Activated T-cell treated with anti-CD3 and anti-CD28 coated beads, Interleukin-2, amount 50 U/mL, for 72 hours (primary cell): Measurements from ENCODE around the gene P2RX4. TPM values are rescaled to one million over a fixed set of nuclear protein-coding genes. Genes with fewer than 3 reads are reported as not detected.

Experiments
- ATAC-seq, 2 donors: fragments of 150-1000 bp; cut with Tn5 transposase; replicated peaks in 1 of 2; 2 replicates each; pipeline ENCODE4 v1.10.0; 2021; ENCODE audit warnings: moderate library complexity in 2 of 2, mild to moderate bottlenecking in 1 of 2
- DNase-seq, 2 donors: peaks; one replicate each; pipeline ENCODE4 v3.0.0; 2021 to 2022; ENCODE audit warnings: mixed read lengths in 1 of 2
- H3K27ac Mint-ChIP-seq: one replicate; pipeline ENCODE4 v1.8.0; 2022; ENCODE audit warnings: mild to moderate bottlenecking, moderate library complexity, mixed read lengths
- H3K27me3 Mint-ChIP-seq: one replicate; pipeline ENCODE4 v1.8.0; 2022; ENCODE audit warnings: low read depth, mixed read lengths
- H3K36me3 Mint-ChIP-seq, 2 donors: one replicate each; pipeline ENCODE4 v1.8.0; 2022; ENCODE audit warnings: mixed read lengths in 2 of 2, mild to moderate bottlenecking in 1 of 2; ENCODE audit not compliant: insufficient read depth in 2 of 2
- H3K4me1 Mint-ChIP-seq: one replicate; pipeline ENCODE4 v1.8.0; 2022; ENCODE audit warnings: low read depth, mixed read lengths
- H3K4me3 Mint-ChIP-seq, 2 donors: one replicate each; pipeline ENCODE4 v1.8.0; 2022; ENCODE audit warnings: mild to moderate bottlenecking in 2 of 2, mixed read lengths in 2 of 2, moderate library complexity in 2 of 2
- H3K9me3 Mint-ChIP-seq, 2 donors: one replicate each; pipeline ENCODE4 v1.8.0; 2022; ENCODE audit warnings: mixed read lengths in 2 of 2
- total RNA-seq, 2 donors: library from RNA; stranded (reverse); gene quantifications; one replicate each; pipeline ENCODE4 v1.2.3, GENCODE V29; 2022

Gene P2RX4
- total RNA-seq, 2 donors from 2014 or later, result 29.7 to 35.1 TPM

DNA sequence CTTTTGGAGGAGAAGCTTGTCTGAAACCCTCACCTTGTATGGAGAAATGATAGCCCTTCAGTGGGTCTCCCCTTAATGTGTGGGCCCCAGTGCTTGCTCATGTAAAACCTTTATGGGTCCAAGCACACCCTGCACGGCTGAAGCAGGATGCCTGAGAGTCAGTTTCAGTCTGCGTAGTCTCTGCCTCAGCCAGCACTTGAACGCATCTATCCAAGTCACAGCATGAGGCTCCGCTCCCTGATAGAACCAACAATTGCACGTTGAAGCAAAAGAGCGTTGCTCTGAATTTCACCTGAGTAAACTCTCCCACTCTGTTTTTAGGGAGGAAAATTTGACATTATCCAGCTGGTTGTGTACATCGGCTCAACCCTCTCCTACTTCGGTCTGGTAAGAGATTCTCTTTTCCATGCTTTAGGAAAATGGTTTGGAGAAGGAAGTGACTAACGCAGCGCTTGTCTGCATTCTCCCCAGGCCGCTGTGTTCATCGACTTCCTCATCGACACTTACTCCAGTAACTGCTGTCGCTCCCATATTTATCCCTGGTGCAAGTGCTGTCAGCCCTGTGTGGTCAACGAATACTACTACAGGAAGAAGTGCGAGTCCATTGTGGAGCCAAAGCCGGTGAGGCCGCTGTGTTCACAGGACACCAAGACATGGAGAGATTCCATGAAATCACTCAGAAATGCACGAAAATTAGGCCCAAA, 33.0 kb upstream of the P2RX4 start:
- peaks cover 0 to under 1% of the 10 kb centered on the region in 2 donors for H3K9me3 Mint-ChIP-seq
- no peak overlapping the region for H3K4me3 Mint-ChIP-seq
- no peak overlapping the region for H3K27ac Mint-ChIP-seq
- peaks cover under 1% of the 10 kb centered on the region for H3K4me1 Mint-ChIP-seq
- no peaks in the 10 kb centered on the region for H3K27me3 Mint-ChIP-seq
- ATAC-seq (no peak), DNase-seq (no peak)
- peaks cover 2 to 9% of the 10 kb centered on the region in 2 donors for H3K36me3 Mint-ChIP-seq

DNA sequence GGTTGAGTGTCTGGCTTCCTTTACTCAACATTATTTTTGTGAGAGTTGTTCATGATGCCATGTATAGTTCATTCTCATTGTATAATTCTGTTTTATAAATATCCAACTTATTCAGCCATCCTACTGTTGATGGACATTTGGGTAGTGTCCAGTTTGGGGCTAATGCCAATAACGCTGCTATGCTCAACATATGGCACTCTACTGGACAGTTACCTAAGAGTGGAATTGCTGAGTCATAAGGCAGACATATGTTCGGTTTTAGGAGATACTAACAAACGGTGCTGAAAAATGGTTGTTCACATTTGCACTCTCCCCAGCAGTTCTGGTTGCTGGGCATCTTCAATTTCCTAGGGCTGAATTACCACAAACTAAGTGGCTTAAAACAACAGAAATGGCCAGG, 28.7 kb upstream of the P2RX4 start:
- DNase-seq (no peak), ATAC-seq (no peak)
- Mint-ChIP-seq H3K4me1 (peaks cover 5% of the 10 kb centered on the region), H3K27me3 (no peaks in the 10 kb centered on the region), H3K27ac (no peak overlapping the region), H3K9me3 (peaks cover 0 to 2% of the 10 kb centered on the region in 2 donors), H3K4me3 (no peak overlapping the region), H3K36me3 (peaks cover 0 to 11% of the 10 kb centered on the region in 2 donors)

DNA sequence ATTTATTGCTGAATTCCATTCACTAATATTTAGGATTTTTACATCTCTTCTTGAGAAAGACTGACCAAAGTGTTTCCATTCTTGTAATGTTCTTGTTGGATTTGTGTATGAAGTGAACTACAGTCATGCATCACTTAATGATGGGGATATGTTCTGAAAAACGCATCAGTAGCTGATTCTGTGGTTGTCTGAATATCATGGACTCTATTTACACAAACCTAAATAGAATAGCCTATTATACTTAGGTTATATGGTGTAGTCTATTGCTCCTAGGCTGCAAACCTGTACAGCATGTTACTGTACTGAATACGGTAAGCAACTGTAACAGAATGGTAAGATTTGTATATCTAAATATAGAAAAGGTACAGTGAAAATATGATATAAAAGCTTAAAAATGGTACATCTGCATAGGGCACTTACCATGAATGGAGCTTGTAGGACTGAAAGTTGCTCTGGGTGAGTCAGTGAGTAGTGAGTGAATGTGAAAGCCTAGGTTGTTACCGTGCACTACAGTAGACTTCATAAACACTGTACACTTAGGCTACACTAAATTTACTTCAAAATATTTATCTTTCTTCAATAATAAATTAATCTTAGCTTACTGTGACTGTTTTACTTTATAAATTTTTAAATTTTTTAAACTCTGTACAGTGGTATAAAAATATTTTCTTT, 27.6 kb upstream of the P2RX4 start:
- Mint-ChIP-seq H3K36me3 (peaks cover 0 to 11% of the 10 kb centered on the region in 2 donors), H3K4me1 (peaks cover 5% of the 10 kb centered on the region), H3K27ac (no peak overlapping the region), H3K27me3 (no peaks in the 10 kb centered on the region), H3K9me3 (peaks cover 0 to 2% of the 10 kb centered on the region in 2 donors), H3K4me3 (no peak overlapping the region)
- peak; percentile 19 to 23 for DNase-seq
- peak; percentile 99 for ATAC-seq

DNA sequence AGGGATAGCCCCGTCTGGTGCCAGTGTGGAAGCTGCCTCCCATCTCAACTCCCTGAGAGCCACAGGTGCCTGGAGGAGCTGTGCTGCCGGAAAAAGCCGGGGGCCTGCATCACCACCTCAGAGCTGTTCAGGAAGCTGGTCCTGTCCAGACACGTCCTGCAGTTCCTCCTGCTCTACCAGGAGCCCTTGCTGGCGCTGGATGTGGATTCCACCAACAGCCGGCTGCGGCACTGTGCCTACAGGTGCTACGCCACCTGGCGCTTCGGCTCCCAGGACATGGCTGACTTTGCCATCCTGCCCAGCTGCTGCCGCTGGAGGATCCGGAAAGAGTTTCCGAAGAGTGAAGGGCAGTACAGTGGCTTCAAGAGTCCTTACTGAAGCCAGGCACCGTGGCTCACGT, 25.5 kb upstream of the P2RX4 start:
- H3K36me3 Mint-ChIP-seq, result peaks cover 0 to 11% of the 10 kb centered on the region in 2 donors
- peaks cover 0 to 2% of the 10 kb centered on the region in 2 donors for H3K9me3 Mint-ChIP-seq
- no peak overlapping the region for H3K27ac Mint-ChIP-seq
- H3K4me1 Mint-ChIP-seq, result peaks cover 5% of the 10 kb centered on the region
- no peaks in the 10 kb centered on the region for H3K27me3 Mint-ChIP-seq
- H3K4me3 Mint-ChIP-seq, result no peak overlapping the region
- DNase-seq, result no peak
- ATAC-seq, result no peak

DNA sequence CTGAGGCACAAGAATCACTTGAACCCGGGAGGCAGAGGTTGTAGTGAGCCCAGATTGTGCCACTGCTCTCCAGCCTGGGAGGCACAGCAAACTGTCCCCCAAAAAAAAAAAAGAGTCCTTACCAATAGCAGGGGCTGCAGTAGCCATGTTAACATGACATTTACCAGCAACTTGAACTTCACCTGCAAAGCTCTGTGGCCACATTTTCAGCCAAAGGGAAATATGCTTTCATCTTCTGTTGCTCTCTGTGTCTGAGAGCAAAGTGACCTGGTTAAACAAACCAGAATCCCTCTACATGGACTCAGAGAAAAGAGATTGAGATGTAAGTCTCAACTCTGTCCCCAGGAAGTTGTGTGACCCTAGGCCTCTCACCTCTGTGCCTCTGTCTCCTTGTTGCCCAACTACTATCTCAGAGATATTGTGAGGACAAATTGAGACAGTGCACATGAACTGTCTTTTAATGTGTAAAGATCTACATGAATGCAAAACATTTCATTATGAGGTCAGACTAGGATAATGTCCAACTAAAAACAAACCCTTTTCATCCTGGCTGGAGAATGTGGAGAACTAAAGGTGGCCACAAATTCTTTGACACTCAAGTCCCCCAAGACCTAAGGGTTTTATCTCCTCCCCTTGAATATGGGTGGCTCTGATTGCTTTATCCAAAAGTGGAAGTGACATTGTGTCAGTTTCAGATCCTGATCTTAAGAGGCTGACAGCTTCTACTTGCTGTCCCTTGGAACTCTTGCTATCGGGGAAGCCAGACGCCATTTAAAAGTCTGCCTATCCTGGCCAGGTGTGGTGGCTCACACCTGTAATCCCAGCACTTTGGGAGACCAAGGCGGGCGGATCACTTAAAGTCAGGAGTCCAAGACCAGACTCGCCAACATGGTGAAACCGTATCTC, 24.7 kb upstream of the P2RX4 start:
- no peak overlapping the region for H3K27ac Mint-ChIP-seq
- DNase-seq (no peak), ATAC-seq (no peak)
- H3K36me3 Mint-ChIP-seq, result peaks cover 0 to 11% of the 10 kb centered on the region in 2 donors
- H3K4me3 Mint-ChIP-seq, result no peak overlapping the region
- H3K4me1 Mint-ChIP-seq, result peaks cover 5% of the 10 kb centered on the region
- no peaks in the 10 kb centered on the region for H3K27me3 Mint-ChIP-seq
- H3K9me3 Mint-ChIP-seq, result peaks cover 0 to 2% of the 10 kb centered on the region in 2 donors

DNA sequence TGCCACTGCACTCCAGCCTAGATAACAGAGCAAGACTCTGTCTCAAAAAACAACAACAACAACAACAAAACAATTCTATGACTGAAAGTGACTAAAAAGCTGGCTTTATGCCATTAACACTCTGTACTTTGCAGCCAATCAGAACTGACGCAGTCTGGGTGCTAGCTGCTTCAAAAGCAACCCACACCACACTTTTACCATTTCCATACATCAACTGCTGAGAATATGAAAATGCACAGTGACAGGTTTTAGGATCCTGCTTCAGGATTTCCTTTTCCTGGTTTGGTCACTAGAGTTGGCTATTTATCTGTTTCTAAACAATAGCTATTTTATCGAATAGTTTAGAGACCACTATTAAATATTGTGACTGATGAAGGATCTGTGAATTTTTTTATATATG, 23.1 kb upstream of the P2RX4 start:
- ATAC-seq, result no peak
- Mint-ChIP-seq H3K27ac (no peak overlapping the region), H3K9me3 (peaks cover 0 to 2% of the 10 kb centered on the region in 2 donors), H3K4me3 (no peak overlapping the region), H3K4me1 (peaks cover 5% of the 10 kb centered on the region), H3K27me3 (no peaks in the 10 kb centered on the region), H3K36me3 (peaks cover 0 to 4% of the 10 kb centered on the region in 2 donors)
- no peak for DNase-seq

DNA sequence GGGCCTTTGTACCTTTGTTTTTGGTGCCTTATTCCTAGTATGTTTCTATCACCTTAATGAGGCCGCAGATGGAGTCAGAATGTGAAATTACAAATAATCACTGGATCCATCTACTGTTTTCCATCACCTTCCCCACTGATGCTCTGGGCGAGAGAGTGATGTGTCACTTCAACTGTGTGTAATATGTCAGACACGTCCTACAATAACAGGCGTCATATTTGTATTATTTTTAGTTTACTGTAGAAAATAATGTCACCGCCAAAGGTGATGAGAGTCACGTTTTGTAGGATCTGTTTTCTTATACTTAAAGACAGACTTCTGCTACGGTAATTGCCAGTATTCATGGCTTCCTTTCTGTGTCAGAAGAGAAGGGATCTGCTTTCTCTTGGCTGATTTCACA, 22.4 kb upstream of the P2RX4 start:
- no peaks in the 10 kb centered on the region for H3K27me3 Mint-ChIP-seq
- no peaks in the 10 kb centered on the region for H3K9me3 Mint-ChIP-seq
- DNase-seq, result no peak
- no peak overlapping the region for H3K27ac Mint-ChIP-seq
- no peak overlapping the region for H3K4me3 Mint-ChIP-seq
- H3K36me3 Mint-ChIP-seq, result no peaks in the 10 kb centered on the region
- no peaks in the 10 kb centered on the region for H3K4me1 Mint-ChIP-seq
- ATAC-seq, result no peak

DNA sequence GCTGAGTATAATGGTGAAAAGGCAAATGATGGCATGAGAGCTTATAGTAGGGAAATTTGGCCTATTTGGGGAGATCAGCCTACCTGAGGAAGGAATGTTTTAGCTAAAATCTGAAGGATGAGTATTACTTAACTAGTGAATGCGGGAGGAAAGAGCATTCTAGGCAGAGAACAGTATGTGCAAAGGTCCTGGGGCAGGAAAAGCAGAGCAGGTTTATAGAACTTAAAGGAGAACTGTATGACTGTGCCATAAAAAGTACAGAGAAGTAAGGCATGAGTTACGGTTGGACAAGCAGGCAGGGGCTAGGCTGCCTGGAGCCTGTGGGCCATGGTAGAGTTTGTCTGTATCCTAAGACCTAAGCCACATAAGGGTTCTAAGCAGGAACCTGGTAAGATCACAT, 21.7 kb upstream of the P2RX4 start:
- H3K4me3 Mint-ChIP-seq, result no peak overlapping the region
- H3K4me1 Mint-ChIP-seq, result no peaks in the 10 kb centered on the region
- H3K36me3 Mint-ChIP-seq, result no peaks in the 10 kb centered on the region
- H3K27ac Mint-ChIP-seq, result peak overlapping the region; percentile 9
- H3K27me3 Mint-ChIP-seq, result no peaks in the 10 kb centered on the region
- ATAC-seq (no peak), DNase-seq (no peak)
- H3K9me3 Mint-ChIP-seq, result no peaks in the 10 kb centered on the region

DNA sequence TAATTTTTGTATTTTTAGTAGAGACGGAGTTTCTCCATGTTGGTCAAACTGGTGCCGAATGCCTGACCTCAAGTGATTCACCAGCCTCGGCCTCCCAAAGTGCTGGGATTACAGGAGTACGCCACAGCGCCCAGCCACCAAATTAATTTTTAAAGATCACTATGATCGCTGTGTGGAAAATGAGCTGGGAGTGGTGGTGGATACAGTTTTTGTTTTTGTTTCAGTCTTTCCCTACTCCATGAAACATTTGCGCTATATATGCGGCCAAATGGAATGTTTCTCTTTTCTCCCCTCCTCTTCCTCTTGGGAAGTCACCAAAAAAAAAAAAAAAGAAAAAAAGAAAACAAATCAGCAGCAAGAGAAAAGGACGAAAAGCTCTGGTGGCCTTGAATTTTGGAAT, 20.8 kb upstream of the P2RX4 start:
- no peak for ATAC-seq
- H3K36me3 Mint-ChIP-seq, result no peaks in the 10 kb centered on the region
- H3K27me3 Mint-ChIP-seq, result no peaks in the 10 kb centered on the region
- H3K4me3 Mint-ChIP-seq, result no peak overlapping the region
- H3K4me1 Mint-ChIP-seq, result no peaks in the 10 kb centered on the region
- no peak for DNase-seq
- no peak overlapping the region for H3K27ac Mint-ChIP-seq
- no peaks in the 10 kb centered on the region for H3K9me3 Mint-ChIP-seq

DNA sequence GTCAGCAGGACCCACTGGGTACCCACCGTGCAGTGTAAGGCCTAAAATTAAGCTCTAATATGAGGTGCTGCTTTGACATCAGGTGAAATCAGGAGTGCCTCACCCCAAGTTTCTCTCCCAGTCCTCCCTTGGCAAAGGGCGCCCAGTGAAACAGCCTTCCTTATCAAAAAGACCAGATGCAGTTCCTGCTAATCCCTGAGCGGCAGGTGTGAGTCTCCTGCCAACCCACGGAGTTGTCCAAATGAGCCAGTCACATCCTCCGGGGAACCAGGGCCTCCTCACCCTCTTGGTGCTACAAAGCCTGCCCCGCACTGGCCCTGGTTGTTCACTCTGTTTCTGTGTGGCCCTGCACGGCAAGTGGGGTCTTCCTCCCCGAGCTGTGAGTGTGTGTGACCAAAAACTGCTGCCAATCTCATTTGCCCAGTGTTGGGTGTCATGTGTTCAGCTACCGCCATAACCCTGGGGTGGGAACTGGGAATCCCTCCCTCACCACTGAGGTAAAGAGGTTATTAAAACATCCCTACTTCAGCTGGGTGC, 20.2 kb upstream of the P2RX4 start:
- H3K27me3 Mint-ChIP-seq, result no peaks in the 10 kb centered on the region
- no peak overlapping the region for H3K27ac Mint-ChIP-seq
- no peak for DNase-seq
- H3K36me3 Mint-ChIP-seq, result no peaks in the 10 kb centered on the region
- no peaks in the 10 kb centered on the region for H3K4me1 Mint-ChIP-seq
- no peak for ATAC-seq
- H3K9me3 Mint-ChIP-seq, result no peaks in the 10 kb centered on the region
- no peak overlapping the region for H3K4me3 Mint-ChIP-seq

DNA sequence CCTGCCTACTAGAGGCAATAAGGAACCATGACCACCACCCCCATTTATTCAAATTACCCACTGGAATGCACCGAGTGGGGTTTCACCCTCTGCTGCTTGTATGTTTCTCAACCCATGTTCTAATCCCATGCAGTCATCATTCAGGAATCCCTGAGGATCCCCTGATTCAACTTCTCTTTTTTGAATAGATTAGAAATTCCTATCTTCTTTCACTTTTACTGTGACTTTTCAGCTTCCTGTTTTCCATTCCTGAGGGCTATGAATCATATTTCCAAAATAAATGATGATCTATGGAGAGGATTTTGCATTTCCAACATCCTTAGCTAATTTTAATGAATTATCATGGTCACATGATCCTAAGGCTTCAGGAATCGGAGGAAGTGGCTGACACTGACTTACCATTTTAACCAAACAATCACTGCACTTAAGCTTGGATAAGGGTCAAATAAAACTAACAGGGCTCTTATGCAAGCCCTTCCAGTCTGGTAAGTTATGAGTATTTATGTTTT, 19.4 kb upstream of the P2RX4 start:
- Mint-ChIP-seq H3K4me1 (no peaks in the 10 kb centered on the region), H3K27ac (no peak overlapping the region), H3K27me3 (no peaks in the 10 kb centered on the region), H3K9me3 (no peaks in the 10 kb centered on the region), H3K36me3 (no peaks in the 10 kb centered on the region), H3K4me3 (no peak overlapping the region)
- DNase-seq (no peak), ATAC-seq (no peak)

DNA sequence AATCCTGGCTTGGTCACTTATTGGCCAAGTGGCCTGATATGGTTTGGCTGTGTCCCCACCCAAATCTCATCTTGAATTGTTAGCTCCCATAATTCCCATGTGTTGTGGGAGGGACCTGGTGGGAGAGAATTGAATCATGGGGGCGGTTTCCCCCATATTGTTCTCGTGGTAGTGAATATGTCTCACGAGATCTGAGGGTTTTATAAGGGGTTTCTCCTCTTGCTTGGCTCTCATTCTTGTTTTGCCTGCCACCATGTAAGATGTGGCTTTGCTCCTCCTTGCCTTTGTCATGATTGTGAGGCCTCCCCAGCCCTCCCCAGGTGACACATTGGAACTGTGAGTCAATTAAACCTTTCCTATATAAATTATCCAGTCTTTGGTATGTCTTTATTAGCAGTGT, 18.8 kb upstream of the P2RX4 start:
- Mint-ChIP-seq H3K9me3 (no peaks in the 10 kb centered on the region), H3K4me1 (no peaks in the 10 kb centered on the region), H3K27me3 (no peaks in the 10 kb centered on the region), H3K4me3 (no peak overlapping the region), H3K36me3 (no peaks in the 10 kb centered on the region), H3K27ac (no peak overlapping the region)
- no peak for DNase-seq
- ATAC-seq, result no peak

DNA sequence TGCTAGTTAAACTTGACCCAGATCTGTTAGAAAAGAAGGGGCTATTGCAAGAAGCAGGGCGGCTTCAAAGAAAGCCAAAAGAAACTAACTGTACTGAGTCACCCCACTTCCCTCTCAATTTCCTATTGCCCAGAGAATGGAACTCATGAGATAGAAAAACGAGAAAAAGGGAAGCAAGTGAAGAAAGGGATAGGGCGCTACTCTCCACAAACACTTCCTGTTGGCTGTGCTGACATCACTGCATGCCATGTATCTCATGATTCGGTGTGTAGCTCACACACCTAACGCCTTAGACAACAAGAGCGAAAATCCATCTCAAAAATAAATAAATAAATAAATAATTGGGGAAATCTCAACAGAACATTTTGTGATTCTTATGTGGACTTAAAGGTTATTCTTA, 13.0 kb upstream of the P2RX4 start:
- no peak for ATAC-seq
- no peaks in the 10 kb centered on the region for H3K27me3 Mint-ChIP-seq
- no peaks in the 10 kb centered on the region for H3K36me3 Mint-ChIP-seq
- no peak overlapping the region for H3K27ac Mint-ChIP-seq
- no peaks in the 10 kb centered on the region for H3K9me3 Mint-ChIP-seq
- peaks cover 8% of the 10 kb centered on the region for H3K4me1 Mint-ChIP-seq
- H3K4me3 Mint-ChIP-seq, result no peak overlapping the region
- no peak for DNase-seq
